Choroid plexus epithelial cell (primary cell): ENCODE results near the gene PCK1.

ENCODE experiments used
- DNase-seq: peaks from one replicate; pipeline ENCODE4 v3.0.0-alpha.2; 2010; ENCODE audit warnings: low read depth
- H3K4me3 ChIP-seq: 2 replicates; pipeline ENCODE4 v1.5.1; 2011; ENCODE audit warnings: low read depth, mild to moderate bottlenecking, control low read depth, low read length, moderate library complexity
- TF ChIP-seq, protein P1 (sequence below): conservative IDR thresholded peaks from 2 replicates; pipeline ENCODE4 v1.5.1; 2011; ENCODE audit warnings: low read depth, mild to moderate bottlenecking, control low read depth, inconsistent platforms, low read length, moderate library complexity

Gene PCK1

GRCh38 chr20:57591289-57592229 lies 30.6 kb downstream of the PCK1 start:
- TF ChIP-seq, protein P1, sequence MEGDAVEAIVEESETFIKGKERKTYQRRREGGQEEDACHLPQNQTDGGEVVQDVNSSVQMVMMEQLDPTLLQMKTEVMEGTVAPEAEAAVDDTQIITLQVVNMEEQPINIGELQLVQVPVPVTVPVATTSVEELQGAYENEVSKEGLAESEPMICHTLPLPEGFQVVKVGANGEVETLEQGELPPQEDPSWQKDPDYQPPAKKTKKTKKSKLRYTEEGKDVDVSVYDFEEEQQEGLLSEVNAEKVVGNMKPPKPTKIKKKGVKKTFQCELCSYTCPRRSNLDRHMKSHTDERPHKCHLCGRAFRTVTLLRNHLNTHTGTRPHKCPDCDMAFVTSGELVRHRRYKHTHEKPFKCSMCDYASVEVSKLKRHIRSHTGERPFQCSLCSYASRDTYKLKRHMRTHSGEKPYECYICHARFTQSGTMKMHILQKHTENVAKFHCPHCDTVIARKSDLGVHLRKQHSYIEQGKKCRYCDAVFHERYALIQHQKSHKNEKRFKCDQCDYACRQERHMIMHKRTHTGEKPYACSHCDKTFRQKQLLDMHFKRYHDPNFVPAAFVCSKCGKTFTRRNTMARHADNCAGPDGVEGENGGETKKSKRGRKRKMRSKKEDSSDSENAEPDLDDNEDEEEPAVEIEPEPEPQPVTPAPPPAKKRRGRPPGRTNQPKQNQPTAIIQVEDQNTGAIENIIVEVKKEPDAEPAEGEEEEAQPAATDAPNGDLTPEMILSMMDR: no peak
- DNase-seq: no peak
- no peak overlapping the region for H3K4me3 ChIP-seq

- no peak overlapping the region for H3K4me3 ChIP-seq
- no peak for DNase-seq
- TF ChIP-seq, protein P1: no peak
Measured at GRCh38 chr20:57592263-57593092, 31.6 kb downstream of the PCK1 start.

DNA sequence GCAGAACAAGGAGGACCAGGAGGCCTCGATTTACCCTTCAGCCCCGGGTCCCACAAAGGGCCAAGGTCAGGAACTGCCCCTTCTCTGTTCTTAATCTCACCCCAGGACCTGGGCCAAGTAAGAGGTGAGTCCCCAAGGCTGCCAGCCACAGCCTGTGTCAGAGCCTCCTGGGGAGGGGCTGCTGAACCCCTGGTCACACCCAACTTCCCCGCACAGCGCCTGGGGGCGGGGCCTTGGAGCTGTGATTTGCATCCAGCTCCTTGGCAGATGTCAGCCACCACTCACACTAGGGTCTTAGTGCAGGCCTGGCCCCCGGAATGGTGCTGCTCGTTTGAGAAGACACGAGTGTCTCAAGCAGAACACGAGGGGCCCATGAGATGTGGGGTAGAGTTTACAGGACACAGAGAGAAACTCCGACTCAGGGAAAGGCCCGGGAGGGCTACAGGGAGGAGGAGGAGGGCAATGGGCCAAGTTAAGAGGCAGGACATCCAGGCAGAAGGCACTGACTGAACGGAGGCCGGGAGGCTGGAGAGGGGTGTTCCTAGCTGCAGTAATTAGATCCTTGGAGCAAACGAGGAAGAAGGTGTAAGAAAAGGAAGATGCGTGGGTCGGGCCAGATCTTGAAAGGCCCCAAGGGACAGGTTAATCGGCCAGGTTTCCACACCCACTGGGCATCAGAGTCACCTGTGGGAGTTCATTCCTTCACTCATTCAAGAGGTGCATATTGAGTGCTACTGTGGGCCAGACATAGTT lies 32.4 kb downstream of the PCK1 start:
- no peak for DNase-seq
- TF ChIP-seq, protein P1: no peak
- H3K4me3 ChIP-seq: no peak overlapping the region

DNA sequence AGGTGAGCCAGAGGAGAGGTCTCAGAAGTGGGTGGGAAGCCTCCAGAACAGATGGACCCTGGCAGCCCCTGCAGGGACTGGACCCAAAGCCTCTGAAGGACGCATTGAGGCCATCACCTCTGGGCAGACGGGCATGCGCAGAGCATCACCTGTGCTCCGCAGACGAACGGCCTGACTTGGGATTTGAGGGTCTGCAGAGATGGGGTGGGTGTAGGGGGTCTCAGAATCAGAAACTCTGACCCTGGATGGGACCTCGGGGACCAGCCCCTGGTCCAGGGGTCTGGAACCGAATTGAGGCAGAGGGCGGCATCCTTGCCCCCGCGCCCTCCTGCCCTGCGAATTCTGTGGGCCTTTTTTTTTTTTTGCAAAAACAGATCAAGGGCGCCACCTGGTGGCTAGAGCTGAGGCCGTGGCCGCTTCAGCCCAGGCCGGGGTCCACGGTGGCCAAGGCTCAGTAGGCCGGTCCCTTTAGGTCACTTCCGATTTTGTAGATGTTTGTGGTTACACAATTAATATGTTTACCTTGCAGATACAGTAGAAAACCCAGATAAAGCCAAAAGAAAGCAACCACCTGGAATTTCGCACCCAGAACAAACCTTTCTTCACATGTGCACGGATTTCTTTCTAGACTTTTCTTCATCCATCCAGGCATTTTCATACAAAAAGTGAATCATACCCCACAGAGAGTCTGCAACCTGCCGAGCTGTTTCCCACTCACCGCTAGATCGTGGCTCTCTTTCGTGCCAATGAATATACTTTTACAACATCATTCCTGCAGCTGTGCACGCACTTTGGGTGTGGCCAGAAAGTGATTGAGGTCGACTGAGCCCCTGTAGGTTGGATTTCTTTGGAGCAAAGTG lies 33.4 kb downstream of the PCK1 start:
- TF ChIP-seq, protein P1: peak; percentile 86
- H3K4me3 ChIP-seq: no peak overlapping the region
- peak; percentile 41 for DNase-seq

DNA sequence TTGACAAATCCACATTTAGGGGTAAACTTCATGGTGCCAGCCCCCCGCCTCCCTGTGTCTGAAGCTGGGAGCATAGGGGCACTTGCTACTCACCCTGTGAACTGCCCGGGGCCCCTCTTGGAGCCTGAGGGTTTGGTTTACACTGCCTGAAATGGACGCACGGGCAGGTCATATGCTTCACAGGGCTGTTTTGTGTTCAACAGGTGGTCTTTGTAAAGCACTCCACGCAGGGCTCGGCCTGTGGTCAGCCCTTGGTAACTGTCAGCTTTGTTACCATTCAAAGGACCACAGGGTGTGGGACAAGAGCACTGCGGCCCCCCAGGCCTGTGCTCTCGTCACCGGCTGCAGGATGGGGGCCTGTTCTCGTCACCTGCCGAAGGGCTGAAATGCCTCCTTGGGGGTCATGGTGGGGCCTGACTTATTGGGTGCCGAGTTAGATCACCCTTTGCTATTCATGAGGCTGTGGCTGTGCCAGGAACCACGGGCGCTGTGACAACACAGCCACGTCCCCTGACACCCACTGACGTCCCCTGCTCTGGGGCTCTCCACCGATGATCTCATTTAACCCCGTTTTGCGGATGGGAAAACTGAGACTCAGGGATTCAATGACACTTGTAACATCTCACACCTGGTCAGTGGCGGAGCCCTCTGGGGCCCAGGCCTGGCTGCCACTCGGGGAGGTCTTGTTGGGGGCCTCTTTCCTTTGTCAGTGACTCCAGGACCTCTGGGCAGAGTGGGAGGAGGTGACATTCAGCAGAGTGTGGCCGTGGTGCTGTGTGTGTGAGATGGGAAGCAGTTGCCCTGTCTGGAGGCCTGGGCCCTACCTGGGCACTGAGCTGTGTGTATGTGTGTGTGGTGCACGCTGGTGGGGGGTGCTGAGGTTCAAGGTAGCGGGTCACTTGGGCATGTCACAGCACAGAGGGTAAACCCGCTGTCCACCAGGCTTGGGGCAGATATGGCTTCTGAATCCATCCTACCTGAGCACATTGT lies 34.4 kb downstream of the PCK1 start:
- DNase-seq: no peak
- TF ChIP-seq, protein P1: no peak
- H3K4me3 ChIP-seq: no peak overlapping the region
